ENCODE measurements around the gene TERT.

- TF ChIP-seq CTCF (IDR thresholded peaks at IDR 0.05; ENCODE audit: borderline replicate concordance, extremely low read depth, low read length, poor library complexity, severe bottlenecking), result no peak
- TF ChIP-seq EZH2 (IDR thresholded peaks at IDR 0.05; ENCODE audit: borderline replicate concordance, low read depth, low read length, severe bottlenecking), result no peak
Measured at GRCh38 chr5:1226839-1227581, 67.9 kb downstream of the TERT start.
